Ectodermal cell (in vitro differentiated cells): Measurements from ENCODE around the gene CD7.

Source experiments
- H3K27ac ChIP-seq: 2 replicates; pipeline ENCODE4 v1.7.0; 2013; ENCODE audit warnings: mild to moderate bottlenecking, low read depth, low read length; ENCODE audit not compliant: insufficient read depth, poor library complexity, severe bottlenecking
- H3K27me3 ChIP-seq: 2 replicates; pipeline ENCODE4 v1.7.0; 2013; ENCODE audit warnings: mild to moderate bottlenecking, low read length; ENCODE audit not compliant: insufficient read depth, control insufficient read depth, poor library complexity, severe bottlenecking
- H3K36me3 ChIP-seq: one replicate; pipeline ENCODE4 v1.7.0; 2013; ENCODE audit warnings: low read length; ENCODE audit not compliant: control insufficient read depth, insufficient read depth
- H3K4me1 ChIP-seq: one replicate; pipeline ENCODE4 v1.7.0; 2013; ENCODE audit warnings: low read length; ENCODE audit not compliant: control insufficient read depth, insufficient read depth
- H3K4me3 ChIP-seq: 2 replicates; pipeline ENCODE4 v1.7.0; 2013; ENCODE audit warnings: low read depth, low read length, control low read depth; ENCODE audit not compliant: insufficient read depth
- H3K9me3 ChIP-seq: 2 replicates; pipeline ENCODE4 v1.7.0; 2013; ENCODE audit warnings: mild to moderate bottlenecking, low read length, moderate library complexity; ENCODE audit not compliant: control insufficient read depth
- WGBS, 2 experiments: methylation state at CpG; one replicate each; pipeline ENCODE4 v1.1.7; 2013; ENCODE audit warnings: missing lambda C conversion rate in 2 of 2; 5-methylcytosine and 5-hydroxymethylcytosine counted together

Gene CD7

DNA sequence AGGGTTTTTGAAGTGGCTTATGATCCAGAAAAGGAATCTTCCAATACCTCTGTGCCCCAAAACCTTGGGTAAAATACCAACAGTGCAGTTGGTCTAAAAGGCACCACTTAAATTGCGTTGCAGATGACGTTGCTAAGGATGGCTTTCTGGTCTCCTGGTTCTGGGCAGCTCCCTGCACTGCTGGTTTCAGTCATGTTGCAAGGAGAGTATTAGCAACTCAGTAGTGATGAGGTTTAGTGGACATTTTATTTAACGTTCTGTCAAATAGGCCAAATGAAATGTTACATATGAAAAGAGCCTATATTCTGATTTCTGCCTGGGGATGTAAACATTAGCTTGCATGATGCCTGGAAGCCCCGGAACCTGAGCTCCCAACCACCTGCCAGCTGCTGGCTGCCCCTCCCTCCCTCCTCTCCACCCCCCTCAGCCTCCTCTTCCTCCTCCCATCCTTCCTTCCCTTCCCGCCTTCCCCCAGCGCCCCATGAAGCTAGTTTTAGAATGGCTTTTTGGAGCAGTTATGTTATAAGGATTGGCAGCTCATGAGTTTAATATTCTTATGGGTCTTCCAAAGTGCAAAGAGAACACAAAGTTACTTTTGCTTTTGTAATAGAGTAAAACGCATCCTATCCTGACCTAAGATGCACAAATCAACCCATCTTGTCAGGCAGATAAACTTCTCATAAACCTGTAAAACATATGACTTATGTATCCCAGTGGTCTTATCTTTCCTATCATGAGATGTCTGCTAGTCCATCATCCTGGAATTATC is 20.7 kb downstream of the CD7 start:
- Histone ChIP-seq H3K27ac (no peak overlapping the region), H3K9me3 (no peaks in the 10 kb centered on the region), H3K4me3 (no peak overlapping the region), H3K27me3 (peaks cover 10% of the 10 kb centered on the region), H3K36me3 (no peaks in the 10 kb centered on the region), H3K4me1 (peaks cover 5% of the 10 kb centered on the region)
- 69 to 75% methylated on average over 5 to 6 of the region's 7 CpGs for WGBS, 2 experiments

DNA sequence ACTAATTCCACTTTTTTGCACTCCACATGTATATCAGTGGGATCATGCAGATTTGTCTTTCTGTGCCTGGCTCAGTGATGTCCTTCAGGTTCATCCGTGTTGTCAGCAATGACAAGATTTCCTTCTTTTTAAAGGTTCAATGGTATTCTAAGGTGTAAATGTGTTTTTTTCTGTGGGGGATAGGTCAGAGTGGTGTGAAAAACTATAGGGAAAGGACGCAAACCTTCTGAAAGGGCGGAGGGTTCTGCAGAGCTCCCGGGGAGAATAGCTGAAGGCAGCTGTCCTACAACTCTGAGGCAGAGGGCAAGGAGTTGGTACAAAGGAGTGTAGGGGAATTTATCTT is 22.0 kb downstream of the CD7 start:
- H3K4me1 ChIP-seq, result peaks cover 5% of the 10 kb centered on the region
- H3K4me3 ChIP-seq, result no peak overlapping the region
- no peaks in the 10 kb centered on the region for H3K9me3 ChIP-seq
- peaks cover 10% of the 10 kb centered on the region for H3K27me3 ChIP-seq
- H3K27ac ChIP-seq, result no peak overlapping the region
- WGBS, 2 experiments, result 88 to 90% methylated on average over 4 of the region's 4 CpGs
- H3K36me3 ChIP-seq, result no peaks in the 10 kb centered on the region

DNA sequence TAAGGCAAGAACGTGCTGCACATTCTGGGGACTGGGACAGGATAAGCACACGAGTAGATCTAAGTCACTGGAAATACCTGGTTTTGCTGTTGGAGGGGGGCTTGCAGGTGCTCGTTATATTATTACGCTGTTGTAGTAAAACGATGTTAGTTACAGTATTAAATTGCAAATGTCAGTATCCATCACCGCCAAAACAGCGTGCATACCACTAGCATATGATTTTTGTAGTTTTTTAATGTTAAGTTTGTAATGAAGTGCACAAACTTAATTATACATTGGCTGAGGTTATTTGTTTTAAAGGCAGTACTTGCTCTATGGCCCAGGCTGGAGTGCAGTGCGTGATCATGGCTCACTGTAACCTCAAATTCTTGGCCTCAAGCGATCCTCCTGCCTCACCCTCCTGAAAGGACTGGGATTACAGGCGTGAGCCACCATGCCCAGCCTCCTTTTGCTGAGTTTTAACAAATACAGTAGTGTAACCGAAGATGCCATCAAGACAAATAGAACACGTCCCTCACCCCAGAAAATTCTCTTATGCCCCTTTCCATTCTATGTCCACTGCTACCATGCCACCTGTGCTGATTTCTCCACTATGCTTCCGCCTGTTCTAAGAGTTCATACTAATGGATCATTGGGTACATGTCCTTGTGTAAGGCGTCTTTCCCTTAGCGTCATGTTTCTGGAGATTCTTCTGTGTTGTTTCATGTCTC is 23.2 kb downstream of the CD7 start:
- peaks cover 5% of the 10 kb centered on the region for H3K4me1 ChIP-seq
- 91 to 92% methylated on average over 15 of the region's 15 CpGs for WGBS, 2 experiments
- H3K4me3 ChIP-seq, result peak overlapping the region; percentile 39

DNA sequence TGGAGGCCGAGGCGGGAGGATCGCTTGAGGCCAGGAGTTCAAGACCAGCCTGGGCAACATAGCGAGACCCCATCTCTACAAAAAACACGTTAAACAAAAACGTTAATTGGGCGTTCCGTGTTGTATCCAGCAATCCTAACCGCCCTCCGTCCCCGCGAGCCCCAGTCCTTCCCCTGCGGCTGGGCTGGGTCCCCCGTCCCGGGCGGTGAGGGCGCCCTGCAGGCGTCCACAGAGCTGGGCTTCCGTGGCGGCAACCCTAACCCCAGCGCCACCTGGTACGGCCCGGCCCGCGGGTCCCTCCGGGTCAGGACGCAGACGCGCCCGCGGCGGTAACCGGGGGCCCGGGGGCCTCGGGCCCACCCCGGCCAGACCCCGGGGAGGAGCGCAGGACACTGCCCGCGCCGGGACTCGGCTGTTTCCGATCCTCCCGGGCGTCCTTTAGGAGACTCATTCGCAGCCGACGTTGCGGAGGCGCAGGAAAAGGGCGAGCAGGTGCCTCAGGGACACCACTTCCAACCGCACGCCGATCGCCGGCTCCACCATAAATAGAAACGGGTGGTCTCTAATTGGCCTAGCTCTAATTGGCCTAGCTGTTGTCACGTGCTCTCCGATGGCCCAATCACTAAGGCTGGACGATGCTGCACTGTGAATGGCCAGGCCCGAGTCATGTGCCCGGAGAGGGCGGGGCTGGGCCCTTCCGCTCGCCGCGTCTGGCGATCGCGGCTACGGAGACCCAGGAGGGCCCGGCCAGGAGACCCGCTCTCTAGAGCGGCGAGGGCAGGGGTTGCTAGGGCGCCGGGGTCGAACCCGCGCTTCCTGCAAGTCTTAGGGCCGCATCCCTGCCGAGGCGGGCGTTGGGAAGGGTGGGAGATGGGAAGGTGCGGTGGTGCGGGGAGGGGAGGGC is 24.9 kb downstream of the CD7 start:
- Histone ChIP-seq H3K27me3 (peaks cover 10% of the 10 kb centered on the region), H3K36me3 (no peaks in the 10 kb centered on the region), H3K4me3 (peak overlapping the region; percentile 92), H3K27ac (peak overlapping the region; percentile 82), H3K9me3 (no peaks in the 10 kb centered on the region), H3K4me1 (peaks cover 5% of the 10 kb centered on the region)
- WGBS, 2 experiments, result 4% methylated on average over 86 of the region's 86 CpGs

More for the DNA sequence above, 23.2 kb downstream of the CD7 start:
- Histone ChIP-seq H3K27me3 (peaks cover 10% of the 10 kb centered on the region), H3K9me3 (no peaks in the 10 kb centered on the region), H3K27ac (no peak overlapping the region), H3K36me3 (no peaks in the 10 kb centered on the region)

DNA sequence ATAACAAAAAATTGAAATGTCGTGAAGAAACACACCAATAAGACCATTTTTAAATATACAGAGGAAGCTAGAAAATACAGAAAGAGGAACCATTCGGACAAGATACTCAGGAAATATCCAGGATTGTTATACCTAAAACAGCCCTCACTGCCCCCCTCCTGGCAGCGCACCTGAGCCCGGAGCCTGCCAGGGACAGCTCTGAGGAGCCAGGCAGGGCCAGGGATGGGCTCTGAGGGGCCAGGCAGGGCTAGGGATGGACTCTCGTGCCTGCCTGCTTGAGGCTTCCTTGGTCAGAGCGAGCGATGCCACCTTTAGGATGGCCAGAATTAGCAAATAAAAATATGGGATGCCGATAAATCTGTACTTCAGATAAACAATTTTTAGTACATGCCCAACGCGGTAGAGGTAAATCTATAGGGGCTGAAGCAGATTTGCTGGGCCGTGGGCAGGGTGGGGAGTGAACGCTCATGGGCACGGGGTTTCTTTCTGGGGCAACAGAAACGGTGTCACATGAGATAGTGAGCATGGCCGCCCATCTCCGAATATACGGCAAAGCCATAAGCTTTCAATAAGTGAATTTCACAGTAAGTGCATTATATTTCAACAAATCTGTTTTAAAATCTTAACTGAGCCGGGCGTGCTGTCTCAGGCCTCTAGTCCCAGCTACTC is 25.7 kb downstream of the CD7 start:
- Histone ChIP-seq H3K27ac (no peak overlapping the region), H3K4me3 (peak overlapping the region; percentile 92), H3K9me3 (no peaks in the 10 kb centered on the region), H3K4me1 (peaks cover 3% of the 10 kb centered on the region), H3K36me3 (no peaks in the 10 kb centered on the region), H3K27me3 (peaks cover 3% of the 10 kb centered on the region)
- 87 to 91% methylated on average over 19 of the region's 19 CpGs for WGBS, 2 experiments

DNA sequence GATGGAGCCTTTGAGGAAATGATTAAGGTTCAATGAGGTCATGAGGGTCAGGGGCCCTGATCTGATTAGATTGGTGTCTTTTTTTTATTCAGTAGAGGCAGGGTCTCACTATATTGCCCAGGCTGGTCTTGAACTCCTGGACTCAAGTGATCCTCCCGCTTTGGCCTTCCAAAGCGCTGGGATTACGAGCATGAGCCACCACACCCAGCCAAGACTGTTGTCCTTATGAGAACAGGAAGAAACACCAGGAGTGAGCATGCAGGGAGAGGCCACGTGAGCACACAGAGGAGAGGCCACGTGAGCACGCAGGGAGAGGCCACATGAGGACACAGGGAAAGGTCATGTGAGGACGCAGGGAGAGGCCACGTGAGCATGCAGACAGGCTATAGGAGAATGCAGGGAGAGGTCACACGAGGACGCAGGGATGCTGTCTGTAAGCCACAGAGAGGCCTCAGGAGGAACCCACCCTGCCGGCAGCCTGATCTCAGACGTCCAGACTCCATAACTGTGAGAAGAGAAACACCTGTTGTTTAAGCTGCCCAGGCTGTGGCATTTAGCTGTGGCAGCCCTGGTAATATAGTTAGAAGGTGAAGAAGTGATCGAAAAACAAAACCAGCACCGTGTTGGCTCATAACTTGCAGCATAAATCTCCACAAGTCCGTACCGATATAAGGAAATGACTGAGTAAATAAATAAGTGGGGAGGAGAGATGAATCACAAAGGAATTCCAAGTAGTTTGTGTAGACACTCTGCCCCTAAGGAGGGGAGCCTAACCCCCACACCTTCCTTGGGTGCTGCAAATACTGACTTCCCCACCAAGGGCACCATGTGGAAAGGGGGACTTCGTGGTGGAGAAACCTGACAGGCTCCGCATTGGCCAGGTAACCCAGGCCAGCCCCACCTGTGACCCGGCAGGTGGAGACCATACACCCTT is 29.3 kb downstream of the CD7 start:
- Histone ChIP-seq H3K4me3 (no peak overlapping the region), H3K27me3 (no peaks in the 10 kb centered on the region), H3K9me3 (no peaks in the 10 kb centered on the region), H3K4me1 (no peaks in the 10 kb centered on the region), H3K36me3 (no peaks in the 10 kb centered on the region), H3K27ac (no peak overlapping the region)
- WGBS, 2 experiments, result 90% methylated on average over 19 of the region's 19 CpGs

DNA sequence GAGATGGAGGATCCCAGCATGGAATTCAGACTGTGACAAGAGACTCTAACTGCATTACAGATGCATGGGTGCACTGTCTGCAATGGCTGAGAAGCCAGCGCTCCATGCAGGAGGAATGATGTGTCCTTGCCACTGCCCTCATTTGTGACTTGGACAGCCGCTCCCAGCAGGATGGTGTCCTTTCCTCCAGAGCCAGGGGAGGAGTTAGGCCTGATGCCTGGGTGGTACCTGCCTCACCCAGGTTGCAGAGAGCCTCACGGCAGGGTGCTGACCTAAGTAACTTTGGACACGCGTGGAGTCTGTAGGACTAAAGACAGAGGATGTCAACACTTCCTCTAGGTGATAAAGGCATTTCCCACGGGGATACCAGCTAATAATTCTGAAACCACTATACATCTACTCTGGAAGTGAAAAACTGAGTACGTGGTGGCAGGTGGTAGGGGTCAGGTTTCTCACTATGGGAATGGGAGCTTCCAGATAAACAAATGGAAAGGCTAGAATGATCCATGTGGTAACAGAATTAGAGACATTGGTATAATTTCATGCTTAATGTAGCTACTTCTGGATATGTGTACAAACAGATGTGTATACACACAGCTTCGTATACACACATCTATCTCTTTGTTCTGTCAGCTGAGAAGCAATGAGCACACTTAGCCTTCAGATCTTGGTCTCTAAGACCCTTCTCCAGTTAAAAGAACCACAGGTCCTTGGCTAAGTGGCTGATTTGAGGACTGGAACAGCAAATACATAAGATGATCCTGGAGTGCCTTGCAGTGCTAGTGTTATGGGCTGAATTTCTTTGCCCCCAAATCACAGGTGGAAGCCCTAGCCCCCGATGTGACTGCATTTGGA is 30.2 kb downstream of the CD7 start:
- Histone ChIP-seq H3K36me3 (no peaks in the 10 kb centered on the region), H3K27me3 (no peaks in the 10 kb centered on the region), H3K27ac (no peak overlapping the region), H3K9me3 (no peaks in the 10 kb centered on the region), H3K4me1 (no peaks in the 10 kb centered on the region), H3K4me3 (no peak overlapping the region)
- WGBS, 2 experiments, result 85 to 93% methylated on average over 9 of the region's 9 CpGs

DNA sequence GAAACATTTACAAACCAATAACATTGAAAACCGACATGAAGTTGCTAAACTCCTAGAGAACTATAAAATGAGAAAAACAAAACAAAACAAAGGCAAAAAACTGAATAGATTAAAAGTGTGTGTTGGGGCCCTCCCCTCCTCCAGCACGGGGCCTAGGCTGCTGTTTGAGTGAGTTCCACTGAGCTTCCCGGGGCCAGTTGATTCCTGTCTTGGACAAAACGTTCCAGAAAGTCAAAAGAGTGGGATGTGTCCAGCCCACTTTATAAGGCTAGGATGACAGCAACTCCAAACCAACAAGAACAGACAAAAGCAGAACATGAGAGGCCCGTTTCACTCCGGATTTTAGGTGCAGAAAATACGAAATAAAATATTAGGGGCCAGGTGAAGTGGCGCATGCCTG is 32.3 kb downstream of the CD7 start:
- Histone ChIP-seq H3K27me3 (no peaks in the 10 kb centered on the region), H3K4me3 (no peak overlapping the region), H3K27ac (no peak overlapping the region), H3K36me3 (no peaks in the 10 kb centered on the region), H3K4me1 (no peaks in the 10 kb centered on the region), H3K9me3 (no peaks in the 10 kb centered on the region)
- 67 to 75% methylated on average over 7 of the region's 8 CpGs for WGBS, 2 experiments
